DMS114 treated with DMSO at 0.1 percent for 48 hours (cell line): ENCODE measurements around the gene NIBAN1.

ENCODE experiments used
- DNase-seq: peaks from one replicate; lab custom pipeline; 2025; ENCODE audit not compliant: unreplicated experiment; lab: John Stamatoyannopoulos, UW

NIBAN1 gene

DNA sequence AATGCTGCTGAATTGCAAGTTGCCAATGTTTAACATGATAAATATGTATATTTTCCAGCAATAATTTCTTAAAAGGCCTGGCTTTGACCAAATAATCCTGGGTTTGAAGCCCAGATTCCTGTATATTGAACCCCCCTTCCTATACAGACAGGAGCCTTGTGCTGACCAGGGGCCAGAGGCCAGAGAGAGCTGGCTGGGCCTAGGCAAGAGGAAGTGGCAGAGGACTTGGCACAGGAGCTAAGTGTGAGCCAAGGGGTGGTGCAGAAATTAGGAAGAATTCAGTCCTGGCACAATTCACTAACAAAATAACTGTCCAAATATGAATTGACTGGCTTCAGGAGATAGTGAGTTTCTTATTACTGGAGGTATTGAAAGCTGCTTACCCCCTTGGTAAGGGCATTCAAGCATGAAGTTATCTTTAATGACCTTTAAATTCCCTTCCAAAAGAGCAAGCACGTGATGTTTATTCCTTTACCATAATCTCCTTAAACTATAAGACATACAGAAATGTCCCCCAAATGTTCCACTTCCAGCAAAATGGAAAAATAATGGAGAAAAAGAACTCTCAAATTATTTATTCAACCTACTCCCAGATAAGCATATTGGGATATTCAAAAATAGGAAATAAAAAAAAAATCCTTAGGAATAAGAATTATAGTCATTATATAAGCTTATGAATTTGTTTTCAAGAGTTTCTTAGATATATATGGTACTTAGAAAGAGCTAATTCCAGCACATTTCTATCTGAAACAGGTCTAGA is 26.6 kb downstream of the NIBAN1 start:
- DNase-seq: no peak

DNA sequence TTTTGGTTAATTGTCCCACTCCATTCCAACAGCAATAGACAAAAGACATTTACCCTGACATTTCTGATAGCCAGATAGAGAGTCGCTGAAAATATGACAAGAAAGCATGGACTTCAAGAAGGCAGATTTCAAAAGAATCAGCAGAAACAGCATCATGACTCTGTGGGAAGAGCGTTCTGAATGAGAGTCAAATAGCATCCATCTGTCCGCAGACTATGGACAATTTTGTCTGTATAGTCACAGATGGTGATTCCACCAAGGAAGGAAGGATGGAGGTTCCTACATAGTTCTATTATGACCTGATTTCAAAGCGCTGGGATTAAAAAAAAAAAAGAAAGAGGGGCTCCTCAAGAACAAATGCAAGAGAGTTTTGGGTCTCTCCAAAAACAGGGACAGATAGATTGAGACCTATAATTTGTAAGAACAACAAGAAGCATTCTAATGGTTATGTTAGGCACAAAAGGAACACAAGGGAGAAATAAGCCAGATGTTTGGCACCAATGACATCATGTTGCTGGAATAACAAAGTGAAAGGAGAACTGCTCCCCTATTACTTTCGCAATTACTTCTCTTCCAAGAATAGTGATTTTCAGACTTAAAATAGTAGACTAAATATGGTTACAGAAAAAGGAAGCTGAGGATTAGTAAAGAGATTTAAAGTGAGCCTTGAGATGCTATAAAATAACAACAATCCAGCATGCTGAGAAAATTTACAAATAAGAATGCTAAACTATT is 28.5 kb downstream of the NIBAN1 start:
- DNase-seq: no peak

DNA sequence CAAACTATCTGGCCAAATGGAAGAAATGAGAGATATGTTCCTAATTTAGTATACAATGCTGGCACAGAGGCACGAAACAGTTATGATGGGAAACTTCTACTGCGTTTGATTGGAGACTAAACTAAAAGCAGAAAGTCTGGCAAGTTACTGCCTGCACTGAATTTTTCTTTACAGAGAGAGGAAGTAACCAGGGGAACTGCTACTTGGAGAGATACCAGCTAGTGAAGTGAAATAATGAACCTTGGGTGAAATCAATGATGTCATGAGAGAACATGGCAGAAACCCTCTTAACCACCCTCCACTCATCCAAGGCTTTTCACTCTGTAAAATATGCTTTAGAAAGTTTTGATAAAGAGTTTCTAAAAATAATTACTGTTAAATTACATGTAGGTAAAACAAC is 29.3 kb downstream of the NIBAN1 start:
- DNase-seq: no peak

GRCh38 chr1:184943998-184944397 is 30.3 kb downstream of the NIBAN1 start:
- DNase-seq: no peak

DNA sequence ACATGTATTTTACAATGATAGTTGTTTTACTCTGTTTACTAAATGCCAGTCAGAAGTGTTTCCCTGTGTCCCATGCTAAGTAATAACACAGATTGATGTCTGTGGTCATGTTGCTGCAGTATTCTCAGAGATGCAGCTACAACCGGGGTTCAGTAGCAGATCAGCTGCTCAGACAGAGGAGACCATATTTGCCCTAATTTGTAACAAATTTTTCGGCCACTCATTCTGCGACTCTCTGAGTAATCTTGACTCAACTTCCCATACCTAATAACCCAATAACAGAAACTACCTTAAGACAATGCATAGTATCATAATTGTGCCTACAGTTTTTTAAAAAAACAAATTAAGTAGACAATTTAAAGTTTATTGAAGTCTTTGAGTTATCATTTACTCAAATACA is 32.6 kb downstream of the NIBAN1 start:
- DNase-seq: no peak

GRCh38 chr1:184941410-184941733 is 32.9 kb downstream of the NIBAN1 start:
- DNase-seq: no peak

- no peak for DNase-seq
Measured at GRCh38 chr1:184940694-184941409, 33.5 kb downstream of the NIBAN1 start.

DNA sequence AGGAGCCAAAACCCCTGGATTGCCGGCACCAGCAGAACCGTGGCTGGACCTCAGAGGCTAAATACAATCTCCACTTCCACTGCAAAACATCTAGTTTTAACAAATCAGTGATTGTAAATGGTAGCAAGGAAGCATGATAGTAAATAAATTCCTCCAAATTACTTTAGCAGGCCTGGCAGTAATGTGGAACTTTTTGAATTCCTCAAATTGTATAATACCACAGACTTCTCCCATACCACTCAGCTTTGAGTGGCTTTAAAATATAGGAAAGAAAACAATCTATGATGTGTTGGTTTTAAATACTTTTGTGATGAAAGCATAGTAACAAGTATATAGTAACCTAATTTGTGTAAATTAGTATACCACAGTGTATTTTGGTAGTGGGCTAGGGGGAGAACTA is 34.1 kb downstream of the NIBAN1 start:
- DNase-seq: no peak

- DNase-seq: no peak
Measured at GRCh38 chr1:184937729-184938128, 36.6 kb downstream of the NIBAN1 start.

- DNase-seq: no peak
Measured at GRCh38 chr1:184935920-184936798, 38.1 kb downstream of the NIBAN1 start.

DNA sequence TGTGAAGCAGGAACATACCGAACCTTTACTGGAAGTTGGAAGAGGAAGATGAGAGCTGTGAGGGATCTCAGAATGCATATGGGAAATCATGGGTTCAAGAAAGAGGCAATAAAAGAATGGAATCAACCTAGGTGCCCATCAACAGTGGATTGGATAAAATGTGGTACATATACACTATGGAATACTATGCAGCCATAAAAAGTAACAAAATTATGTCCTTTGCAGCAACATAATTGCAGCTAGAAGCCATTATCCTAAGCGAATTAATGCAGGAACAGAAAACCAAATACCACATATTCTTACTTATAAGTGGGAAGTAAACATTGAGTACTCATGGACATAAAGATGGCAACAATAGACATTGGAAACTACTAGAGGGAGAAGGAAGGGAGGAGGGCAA is 40.4 kb downstream of the NIBAN1 start:
- no peak for DNase-seq

DNA sequence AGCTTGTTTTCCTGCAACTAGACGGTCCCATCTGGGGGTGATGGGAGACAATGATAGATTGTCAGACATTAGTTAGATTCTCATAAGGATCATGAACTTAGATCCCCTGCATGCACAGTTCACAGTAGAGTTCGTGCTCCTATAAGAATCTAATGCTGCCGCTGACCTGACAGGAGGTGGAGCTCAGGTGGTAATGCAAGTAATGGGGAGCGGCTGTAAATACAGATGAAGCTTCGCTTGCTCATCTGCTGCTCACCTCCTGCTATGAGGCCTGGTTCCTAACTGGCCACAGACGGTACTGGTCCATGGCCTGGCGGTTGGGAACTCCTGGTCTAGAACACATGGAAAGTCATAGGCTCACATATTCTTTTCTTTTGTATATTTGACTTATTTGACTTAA is 42.0 kb downstream of the NIBAN1 start:
- DNase-seq: no peak

DNA sequence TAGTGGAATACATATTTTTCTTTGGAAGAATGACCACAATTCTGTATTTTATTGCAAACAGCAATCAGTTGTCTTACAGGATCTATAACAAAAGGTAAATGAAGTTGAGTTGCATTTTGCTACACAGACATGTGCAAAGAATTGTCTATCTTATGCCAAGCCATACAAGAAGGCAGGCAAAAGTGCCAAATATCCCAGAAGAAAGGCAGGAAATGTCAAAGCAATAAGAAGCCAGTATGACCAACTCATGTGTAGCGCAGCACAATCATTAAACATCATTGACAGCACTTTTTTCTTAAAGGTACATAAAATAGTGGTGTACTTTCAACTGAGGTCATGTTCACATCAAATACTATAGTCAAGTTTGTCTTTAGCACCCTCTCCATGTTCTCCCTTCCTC is 42.7 kb downstream of the NIBAN1 start:
- no peak for DNase-seq

GRCh38 chr1:184930645-184931044 is 43.7 kb downstream of the NIBAN1 start:
- no peak for DNase-seq

DNA sequence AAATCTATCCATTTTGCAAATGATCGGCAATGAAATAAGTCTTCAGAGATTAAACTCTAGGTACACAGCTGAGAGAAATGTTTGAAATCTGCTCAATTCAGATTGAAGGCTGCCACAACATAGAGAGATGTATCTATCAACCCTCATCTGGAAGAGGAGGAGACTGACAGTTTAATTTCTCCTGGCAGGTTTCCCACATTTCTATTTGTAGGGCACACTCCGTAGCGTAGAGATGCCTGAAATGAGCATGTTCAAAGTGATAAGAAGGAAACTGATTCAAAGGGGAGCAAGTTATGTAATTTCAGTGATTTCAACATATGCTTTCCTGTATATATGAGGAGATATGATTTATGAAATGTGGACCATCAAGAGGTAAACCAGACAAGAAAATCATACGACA is 44.1 kb downstream of the NIBAN1 start:
- DNase-seq: no peak

- DNase-seq: no peak
Measured at GRCh38 chr1:184929711-184930202, 44.6 kb downstream of the NIBAN1 start.

GRCh38 chr1:184928394-184928793 is 45.9 kb downstream of the NIBAN1 start:
- DNase-seq: no peak
